AG04449 (cell line): ENCODE results near the gene CD300C.
A peak's percentile ranks its signal among the peaks of the same experiment; 100 is the strongest.

Source experiments
- CTCF ChIA-PET: fragments of 350-600 bp; formaldehyde crosslinking; extraction: SDS; loops from one replicate; lab custom pipeline; 2021; ENCODE audit warnings: antibody characterized with exemption; lab: Yijun Ruan, JAX
- POLR2A ChIA-PET: fragments of 400-600, 350-600 bp; formaldehyde crosslinking; extraction: SDS; loops from one replicate; lab custom pipeline; 2020; ENCODE audit warnings: antibody characterized with exemption, inconsistent platforms; lab: Yijun Ruan, JAX
- DNase-seq: peaks from one replicate; pipeline ENCODE4 v3.0.0-alpha.2; 2010; ENCODE audit warnings: low read depth, low spot score
- H3K4me3 ChIP-seq: 2 replicates; pipeline ENCODE4 v1.5.1; 2011; ENCODE audit warnings: low read depth, mild to moderate bottlenecking, control low read depth, low read length
- TF ChIP-seq, protein P1 (sequence below): IDR thresholded peaks from one replicate; pipeline ENCODE4 v1.5.1; 2011; ENCODE audit warnings: mild to moderate bottlenecking, moderate library complexity, low read length, control low read depth, inconsistent platforms; ENCODE audit not compliant: insufficient read depth; ENCODE audit errors: missing control alignments

Gene CD300C

DNA sequence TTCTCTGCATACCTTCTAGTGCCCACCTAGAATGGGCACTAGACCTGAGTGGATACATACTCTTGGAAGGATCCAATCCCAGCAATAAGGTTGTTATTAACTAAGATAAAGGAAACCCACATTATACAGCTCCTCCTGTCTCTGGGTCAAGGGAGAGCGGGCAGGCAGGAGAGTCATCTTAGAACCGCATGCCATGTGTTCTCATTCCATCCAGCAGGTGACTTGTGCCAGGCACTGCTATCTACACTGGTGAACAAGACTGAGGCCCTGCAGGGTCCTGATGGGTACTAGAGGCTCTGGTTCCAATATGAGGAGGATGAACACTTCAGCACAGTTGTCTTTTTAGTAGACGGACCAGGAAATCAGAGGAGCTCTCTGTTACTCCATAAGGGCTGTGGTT, 27.3 kb upstream of the CD300C start:
- TF ChIP-seq, protein P1, sequence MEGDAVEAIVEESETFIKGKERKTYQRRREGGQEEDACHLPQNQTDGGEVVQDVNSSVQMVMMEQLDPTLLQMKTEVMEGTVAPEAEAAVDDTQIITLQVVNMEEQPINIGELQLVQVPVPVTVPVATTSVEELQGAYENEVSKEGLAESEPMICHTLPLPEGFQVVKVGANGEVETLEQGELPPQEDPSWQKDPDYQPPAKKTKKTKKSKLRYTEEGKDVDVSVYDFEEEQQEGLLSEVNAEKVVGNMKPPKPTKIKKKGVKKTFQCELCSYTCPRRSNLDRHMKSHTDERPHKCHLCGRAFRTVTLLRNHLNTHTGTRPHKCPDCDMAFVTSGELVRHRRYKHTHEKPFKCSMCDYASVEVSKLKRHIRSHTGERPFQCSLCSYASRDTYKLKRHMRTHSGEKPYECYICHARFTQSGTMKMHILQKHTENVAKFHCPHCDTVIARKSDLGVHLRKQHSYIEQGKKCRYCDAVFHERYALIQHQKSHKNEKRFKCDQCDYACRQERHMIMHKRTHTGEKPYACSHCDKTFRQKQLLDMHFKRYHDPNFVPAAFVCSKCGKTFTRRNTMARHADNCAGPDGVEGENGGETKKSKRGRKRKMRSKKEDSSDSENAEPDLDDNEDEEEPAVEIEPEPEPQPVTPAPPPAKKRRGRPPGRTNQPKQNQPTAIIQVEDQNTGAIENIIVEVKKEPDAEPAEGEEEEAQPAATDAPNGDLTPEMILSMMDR: no peak
- CTCF ChIA-PET: no interaction called here
- DNase-seq: no peak
- POLR2A ChIA-PET: no interaction called here
- H3K4me3 ChIP-seq: no peak overlapping the region

DNA sequence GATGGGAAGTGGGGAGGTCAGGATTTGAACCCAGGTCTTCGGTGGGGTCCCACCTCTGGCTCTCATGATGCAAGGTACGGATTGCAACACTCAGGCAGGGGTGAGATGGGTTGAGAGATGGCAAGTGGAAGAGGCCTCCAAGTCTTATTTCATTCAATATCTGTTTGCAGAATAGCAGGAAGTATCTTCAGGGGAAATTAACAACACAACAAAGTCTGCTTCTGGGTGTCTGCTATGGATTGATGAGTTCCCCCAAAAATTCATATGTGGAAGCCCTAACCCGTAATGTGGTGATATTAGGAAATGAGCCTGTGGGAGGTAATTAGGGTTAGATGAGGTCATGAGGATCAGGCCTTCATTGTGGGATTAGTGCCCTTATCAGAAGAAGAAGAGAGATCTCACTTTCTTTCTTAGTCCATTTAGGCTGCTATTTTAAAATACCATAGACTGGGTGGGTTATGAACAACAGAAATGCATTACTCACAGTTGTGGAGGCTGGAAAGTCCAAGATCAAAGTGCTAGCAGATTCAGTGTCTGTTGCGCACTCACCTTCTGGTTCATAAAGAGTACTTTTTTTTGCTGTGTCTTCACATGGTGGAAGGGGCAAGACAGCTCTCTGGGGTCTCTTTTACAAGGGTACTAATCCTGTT, 25.8 kb upstream of the CD300C start:
- DNase-seq: no peak
- no peak overlapping the region for H3K4me3 ChIP-seq
- ChIA-PET CTCF (no interaction called here), POLR2A (no interaction called here)
- TF ChIP-seq, protein P1: no peak

DNA sequence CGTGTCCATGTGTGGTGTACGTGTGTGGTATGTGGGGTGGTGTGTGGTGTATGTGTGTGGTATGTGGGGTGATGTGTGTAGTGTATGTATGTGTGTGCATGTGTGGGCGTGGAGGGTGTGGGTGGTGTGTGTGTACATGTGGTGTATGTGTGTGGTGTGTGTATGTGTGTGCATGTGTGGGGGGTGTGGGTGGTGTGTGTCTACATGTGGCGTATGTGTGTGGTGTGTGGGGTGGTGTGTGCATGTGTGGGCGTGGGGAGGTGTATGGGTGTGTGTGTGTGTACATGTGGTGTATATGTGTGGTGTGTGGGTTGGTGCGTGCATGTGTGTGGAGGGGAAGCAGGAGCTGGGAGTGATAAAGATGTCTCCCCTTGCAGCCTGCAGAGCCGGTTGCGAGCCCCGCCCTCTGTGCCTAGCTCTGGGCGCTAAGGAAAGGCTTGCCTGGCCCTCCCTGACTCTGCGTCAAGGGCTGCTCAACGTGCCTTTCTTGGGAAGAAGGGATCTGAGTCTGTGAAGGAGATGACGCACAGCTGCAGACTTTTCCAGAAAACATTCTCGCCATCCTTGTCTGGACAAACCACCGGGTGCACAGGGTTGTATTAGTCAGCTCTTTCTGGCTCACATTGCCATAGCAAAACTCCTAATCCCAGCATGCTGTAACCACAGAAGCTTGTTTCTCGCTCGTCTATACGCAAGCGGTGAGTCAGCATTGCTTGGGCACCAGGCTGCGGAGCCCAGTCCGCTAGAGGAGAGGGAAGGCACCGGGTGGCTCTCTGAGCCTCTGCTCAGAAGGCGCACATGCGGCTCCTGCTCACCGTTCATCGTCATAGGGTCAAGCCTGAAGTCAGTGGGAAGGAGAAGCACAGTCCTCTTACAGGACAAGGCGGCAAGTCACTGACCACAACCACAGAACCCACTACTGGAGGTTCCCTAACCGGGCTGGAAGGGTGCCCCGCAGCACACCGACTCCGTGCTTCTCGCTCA, 23.4 kb upstream of the CD300C start:
- TF ChIP-seq, protein P1: no peak
- DNase-seq: peak; percentile 68
- POLR2A ChIA-PET: interaction anchor here (0.7 kb wide), 1 partner anchor 27 kb away, joined by 3 read pairs; no protein-coding TSS in a partner anchor
- H3K4me3 ChIP-seq: no peak overlapping the region
- CTCF ChIA-PET: no interaction called here

DNA sequence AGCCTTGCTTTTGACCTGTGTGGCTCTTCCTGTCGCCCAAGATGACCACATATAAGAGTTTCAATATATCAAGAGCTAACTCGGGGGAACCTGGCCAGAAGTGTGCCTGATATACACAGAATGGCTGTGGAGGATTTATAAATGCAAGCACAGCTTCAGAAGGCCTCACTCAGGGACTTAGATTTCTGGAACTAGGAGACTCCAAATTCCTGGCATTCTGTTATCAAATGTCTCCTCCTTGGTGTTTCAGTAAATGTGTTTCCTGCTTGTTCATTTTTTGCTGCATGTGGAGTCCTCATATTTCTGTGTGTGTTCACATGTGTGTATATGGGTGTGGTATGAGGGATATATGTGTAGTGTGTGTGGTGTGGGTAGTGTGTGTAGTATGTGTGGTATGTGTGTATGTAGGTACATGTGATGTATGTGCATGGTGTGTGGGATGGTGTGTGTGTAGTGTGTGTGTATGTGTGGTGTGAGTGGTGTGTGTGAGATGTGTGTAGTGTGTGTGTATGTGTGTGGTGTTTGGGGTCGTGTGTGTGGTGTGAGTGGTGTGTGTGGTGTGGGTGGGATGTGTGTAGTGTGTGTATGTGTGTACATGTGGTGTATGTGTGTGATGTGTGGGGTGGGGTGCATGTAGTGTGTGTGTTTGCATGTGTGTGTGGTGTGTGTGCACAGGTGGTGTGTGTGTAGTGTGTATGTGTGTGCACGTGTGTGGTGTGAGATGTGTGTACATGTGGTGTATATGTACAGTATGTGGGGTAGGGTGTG, 22.4 kb upstream of the CD300C start:
- TF ChIP-seq, protein P1: no peak
- CTCF ChIA-PET: no interaction called here
- POLR2A ChIA-PET: no interaction called here
- H3K4me3 ChIP-seq: no peak overlapping the region
- DNase-seq: no peak

DNA sequence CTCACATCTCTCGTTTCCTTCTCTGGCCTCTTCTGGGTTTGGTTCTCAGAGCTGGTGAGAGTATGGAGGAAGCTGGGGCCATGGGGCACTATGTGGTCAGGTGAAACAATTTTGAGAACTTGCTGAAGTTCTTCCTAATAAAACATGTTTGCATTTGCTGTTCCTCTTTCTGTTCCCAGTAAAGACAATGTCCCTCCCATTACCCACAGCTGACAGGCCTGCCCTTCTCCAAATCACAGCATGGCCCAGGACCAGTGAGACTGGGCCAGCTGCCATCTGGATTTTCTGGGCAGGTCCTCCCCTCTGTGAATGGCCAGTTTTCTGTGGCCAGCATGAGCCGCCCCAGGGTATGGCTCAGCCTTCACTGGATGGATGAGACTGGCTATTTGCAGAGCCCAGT, 21.5 kb upstream of the CD300C start, which contains the start of gene CD300H:
CD300H (minus strand) TSS at position 113 of the 400 bp plus-strand sequence.
- TF ChIP-seq, protein P1: no peak
- no peak for DNase-seq
- no peak within 1 kb of the TSS for H3K4me3 ChIP-seq
- ChIA-PET POLR2A (no interaction called here), CTCF (no interaction called here)
